MV-4-11 (cell line): ENCODE results near the gene MOGAT2.

Experiments
- DNase-seq: peaks from one replicate; lab custom pipeline; 2025; lab: John Stamatoyannopoulos, UW

The MOGAT2 gene

GRCh38 chr11:75781296-75781695 is 63.7 kb downstream of the MOGAT2 start:
- no peak for DNase-seq

- DNase-seq: no peak
Measured at GRCh38 chr11:75781831-75782230, 64.2 kb downstream of the MOGAT2 start.
